ENCODE results near the gene MRPL40. TPM values are rescaled to one million over a fixed set of nuclear protein-coding genes. Genes with fewer than 3 reads are reported as not detected.

MRPL40 gene
- total RNA-seq, 3 donors from 2014 or later: 25.3 to 36.0 (median 31.8) TPM

DNA sequence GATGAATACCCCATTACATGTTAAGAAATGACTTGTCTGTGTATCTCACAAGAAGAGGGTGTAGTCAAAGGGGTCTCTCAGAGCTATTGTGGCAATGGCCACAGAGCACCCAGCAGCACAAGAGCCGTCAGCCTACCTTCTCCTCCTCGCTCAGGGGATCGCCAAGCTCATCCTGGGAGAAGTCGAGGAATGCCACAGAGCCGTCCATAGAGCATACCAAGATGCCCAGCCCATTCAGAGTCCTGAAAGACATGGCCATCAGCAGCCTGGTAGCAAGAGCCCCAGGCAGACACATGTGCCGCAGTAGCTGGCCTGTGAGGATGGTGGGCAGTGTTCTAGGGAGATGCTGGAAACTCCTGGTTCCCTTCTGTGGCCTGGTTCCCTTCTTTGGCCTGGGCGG lies 44.8 kb upstream of the MRPL40 start:
- H3K36me3 ChIP-seq: peaks cover 17% of the 10 kb centered on the region
- no peaks in the 10 kb centered on the region for H3K9me3 ChIP-seq
- no peaks in the 10 kb centered on the region for H3K27me3 ChIP-seq
- intact Hi-C loops (cut with DNase I; ENCODE audit: low total_unique reads): no loop called here
- H3K27ac ChIP-seq: no peak overlapping the region
- no peaks in the 10 kb centered on the region for H3K4me1 ChIP-seq
- H3K4me3 ChIP-seq: no peak overlapping the region
- no peak for TF ChIP-seq POLR2A (IDR thresholded peaks at IDR 0.05)
- TF ChIP-seq, protein P1, sequence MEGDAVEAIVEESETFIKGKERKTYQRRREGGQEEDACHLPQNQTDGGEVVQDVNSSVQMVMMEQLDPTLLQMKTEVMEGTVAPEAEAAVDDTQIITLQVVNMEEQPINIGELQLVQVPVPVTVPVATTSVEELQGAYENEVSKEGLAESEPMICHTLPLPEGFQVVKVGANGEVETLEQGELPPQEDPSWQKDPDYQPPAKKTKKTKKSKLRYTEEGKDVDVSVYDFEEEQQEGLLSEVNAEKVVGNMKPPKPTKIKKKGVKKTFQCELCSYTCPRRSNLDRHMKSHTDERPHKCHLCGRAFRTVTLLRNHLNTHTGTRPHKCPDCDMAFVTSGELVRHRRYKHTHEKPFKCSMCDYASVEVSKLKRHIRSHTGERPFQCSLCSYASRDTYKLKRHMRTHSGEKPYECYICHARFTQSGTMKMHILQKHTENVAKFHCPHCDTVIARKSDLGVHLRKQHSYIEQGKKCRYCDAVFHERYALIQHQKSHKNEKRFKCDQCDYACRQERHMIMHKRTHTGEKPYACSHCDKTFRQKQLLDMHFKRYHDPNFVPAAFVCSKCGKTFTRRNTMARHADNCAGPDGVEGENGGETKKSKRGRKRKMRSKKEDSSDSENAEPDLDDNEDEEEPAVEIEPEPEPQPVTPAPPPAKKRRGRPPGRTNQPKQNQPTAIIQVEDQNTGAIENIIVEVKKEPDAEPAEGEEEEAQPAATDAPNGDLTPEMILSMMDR (IDR thresholded peaks at IDR 0.05): no peak
- no peak for TF ChIP-seq POLR2AphosphoS5 (IDR thresholded peaks at IDR 0.05)
- no peak for DNase-seq (ENCODE audit: low spot score in 2 of 2)

DNA sequence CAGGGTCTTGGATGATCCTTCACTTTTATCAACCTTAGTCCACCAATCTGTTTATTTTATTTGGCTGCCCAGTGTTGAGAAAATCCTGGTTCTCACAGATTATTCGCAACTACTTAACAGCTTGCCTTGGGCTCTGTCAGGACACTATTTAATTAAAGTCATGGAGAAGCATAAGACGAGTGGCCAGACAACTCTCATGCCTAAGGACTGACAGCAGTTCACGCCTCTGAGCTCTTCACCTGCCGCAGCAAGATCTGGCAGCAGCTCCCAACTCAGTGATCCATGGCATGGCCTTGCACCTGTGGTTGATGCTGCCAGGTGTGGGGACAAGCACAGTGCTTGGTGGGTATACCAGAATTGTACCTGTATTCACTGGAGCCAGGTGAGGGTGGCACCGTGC lies 38.6 kb upstream of the MRPL40 start:
- no peaks in the 10 kb centered on the region for H3K27me3 ChIP-seq
- H3K36me3 ChIP-seq: no peaks in the 10 kb centered on the region
- no peak for DNase-seq (ENCODE audit: low spot score in 2 of 2)
- intact Hi-C loops (cut with DNase I; ENCODE audit: low total_unique reads): no loop called here
- no peak overlapping the region for H3K4me3 ChIP-seq
- TF ChIP-seq POLR2A (IDR thresholded peaks at IDR 0.05) (no peak), POLR2AphosphoS5 (IDR thresholded peaks at IDR 0.05) (no peak)
- TF ChIP-seq, protein P1 (IDR thresholded peaks at IDR 0.05): no peak
- no peak overlapping the region for H3K27ac ChIP-seq
- no peaks in the 10 kb centered on the region for H3K9me3 ChIP-seq
- H3K4me1 ChIP-seq: no peaks in the 10 kb centered on the region

DNA sequence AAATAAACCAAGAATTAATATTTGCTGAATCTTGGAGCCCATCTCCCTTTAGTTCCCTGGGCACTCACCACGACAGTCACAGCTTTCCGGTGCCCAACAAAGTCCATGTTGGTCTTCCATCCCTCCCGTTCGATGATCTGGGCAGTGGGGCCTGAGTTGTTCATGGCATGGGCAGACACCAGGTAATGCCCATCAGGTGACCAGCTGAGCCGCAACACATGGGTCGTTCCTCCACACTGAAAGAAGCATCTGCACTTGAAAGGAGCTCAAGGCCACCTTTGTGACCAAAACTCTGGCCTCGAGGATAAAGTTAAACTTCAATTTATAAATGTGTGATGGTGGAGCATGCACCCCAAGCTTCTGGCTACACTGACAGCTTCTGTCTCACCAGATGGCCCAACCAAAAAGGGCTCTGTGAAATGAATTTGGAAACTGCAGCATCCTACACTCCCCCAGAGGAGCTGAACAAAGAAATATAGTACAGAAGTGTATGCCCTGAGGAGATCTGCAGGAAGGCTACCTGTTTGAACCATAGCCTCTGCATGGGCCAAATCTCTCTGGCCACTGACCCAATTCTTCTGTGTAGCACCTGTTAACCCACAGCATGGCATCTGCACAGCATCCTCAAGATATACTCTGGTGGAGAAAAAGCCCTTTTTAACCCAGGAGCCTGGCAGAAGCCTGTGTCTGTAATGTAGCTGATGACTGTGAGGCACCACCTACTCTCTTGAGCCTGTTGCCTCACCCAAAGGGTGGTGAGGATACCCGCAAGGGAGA lies 37.9 kb upstream of the MRPL40 start:
- no peaks in the 10 kb centered on the region for H3K9me3 ChIP-seq
- H3K4me1 ChIP-seq: no peaks in the 10 kb centered on the region
- no peak overlapping the region for H3K27ac ChIP-seq
- no peaks in the 10 kb centered on the region for H3K27me3 ChIP-seq
- intact Hi-C loops (cut with DNase I; ENCODE audit: low total_unique reads): no loop called here
- DNase-seq (ENCODE audit: low spot score in 2 of 2): no peak
- no peak overlapping the region for H3K4me3 ChIP-seq
- H3K36me3 ChIP-seq: no peaks in the 10 kb centered on the region
- TF ChIP-seq, protein P1 (IDR thresholded peaks at IDR 0.05): no peak
- TF ChIP-seq POLR2AphosphoS5 (IDR thresholded peaks at IDR 0.05) (no peak), POLR2A (IDR thresholded peaks at IDR 0.05) (no peak)

GRCh38 chr22:19395276-19395675 lies 37.1 kb upstream of the MRPL40 start:
- Histone ChIP-seq H3K4me3 (no peak overlapping the region), H3K9me3 (no peaks in the 10 kb centered on the region), H3K4me1 (no peaks in the 10 kb centered on the region), H3K27me3 (no peaks in the 10 kb centered on the region), H3K27ac (no peak overlapping the region), H3K36me3 (no peaks in the 10 kb centered on the region)
- DNase-seq (ENCODE audit: low spot score in 2 of 2): no peak
- intact Hi-C loops (cut with DNase I; ENCODE audit: low total_unique reads): no loop called here
- TF ChIP-seq, protein P1 (IDR thresholded peaks at IDR 0.05): no peak
- TF ChIP-seq POLR2AphosphoS5 (IDR thresholded peaks at IDR 0.05) (no peak), POLR2A (IDR thresholded peaks at IDR 0.05) (no peak)

DNA sequence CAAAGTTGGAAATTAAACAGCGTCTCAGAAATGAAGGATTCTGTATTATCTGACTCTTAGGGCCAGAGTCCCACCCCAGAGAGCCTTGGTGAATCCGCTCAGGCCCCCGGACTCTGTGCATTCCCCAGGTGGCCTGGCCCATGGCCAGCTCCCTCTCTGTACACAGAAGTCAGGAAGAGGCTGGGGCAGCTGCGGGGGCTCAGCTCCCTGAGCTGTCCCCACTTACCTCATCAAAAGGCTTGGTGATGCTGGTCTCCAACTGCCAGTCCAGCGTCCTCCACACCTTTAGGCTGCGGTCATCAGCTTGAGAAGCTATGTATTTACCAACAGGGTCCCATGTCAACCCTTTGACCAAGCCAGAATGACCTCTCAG lies 35.8 kb upstream of the MRPL40 start:
- no peaks in the 10 kb centered on the region for H3K9me3 ChIP-seq
- no peak overlapping the region for H3K27ac ChIP-seq
- no peak overlapping the region for H3K4me3 ChIP-seq
- H3K4me1 ChIP-seq: no peaks in the 10 kb centered on the region
- no peaks in the 10 kb centered on the region for H3K27me3 ChIP-seq
- H3K36me3 ChIP-seq: no peaks in the 10 kb centered on the region
- TF ChIP-seq POLR2AphosphoS5 (IDR thresholded peaks at IDR 0.05) (no peak), POLR2A (IDR thresholded peaks at IDR 0.05) (no peak)
- TF ChIP-seq, protein P1 (IDR thresholded peaks at IDR 0.05): no peak
- intact Hi-C loops (cut with DNase I; ENCODE audit: low total_unique reads): no loop called here
- no peak for DNase-seq (ENCODE audit: low spot score in 2 of 2)

All from breast epithelium (tissue), 4 donors.